ENCODE measurements around the gene LRRK1.

GRCh38 chr15:101108461-101108775 is 189.3 kb downstream of the LRRK1 start:
- TF ChIP-seq CTCF (IDR thresholded peaks at IDR 0.05) (no peak), POLR2A (IDR thresholded peaks at IDR 0.05) (no peak), EP300 (IDR thresholded peaks at IDR 0.05) (no peak)
